NK-92 treated with Interleukin-12 subunit alpha and Interleukin-12 subunit beta, amount 100 ng/mL, for 24 hours (cell line): ENCODE results near the gene WWC2.

Experiments
- DNase-seq: peaks from one replicate; lab custom pipeline; 2025; lab: John Stamatoyannopoulos, UW

Gene WWC2

GRCh38 chr4:183354219-183354618, 255.2 kb downstream of the WWC2 start:
- no peak for DNase-seq

- no peak for DNase-seq
These were observed 256.3 kb downstream of the WWC2 start for GRCh38 chr4:183355405-183355804.

GRCh38 chr4:183356173-183356830, 257.2 kb downstream of the WWC2 start:
- no peak for DNase-seq

GRCh38 chr4:183356931-183357675, 258.0 kb downstream of the WWC2 start:
- no peak for DNase-seq

GRCh38 chr4:183358215-183358755, 259.2 kb downstream of the WWC2 start:
- no peak for DNase-seq

- DNase-seq = no peak
These were observed 261.3 kb downstream of the WWC2 start for GRCh38 chr4:183360161-183360919.

GRCh38 chr4:183362036-183362435, 263.0 kb downstream of the WWC2 start:
- DNase-seq = no peak

- no peak for DNase-seq
These were observed 264.0 kb downstream of the WWC2 start for GRCh38 chr4:183362916-183363542.

- no peak for DNase-seq
These were observed 265.0 kb downstream of the WWC2 start for GRCh38 chr4:183364025-183364424.

- DNase-seq = no peak
These were observed 267.3 kb downstream of the WWC2 start for GRCh38 chr4:183366206-183366835.

GRCh38 chr4:183369073-183369472, 270.0 kb downstream of the WWC2 start:
- no peak for DNase-seq
